PC-9 (cell line): ENCODE results near the gene SLC4A4. TPM values are rescaled to one million over a fixed set of nuclear protein-coding genes. Genes with fewer than 3 reads are reported as not detected.
A peak's percentile ranks its signal among the peaks of the same experiment; 100 is the strongest.

Experiments
- BruUV-seq: library from RNA; stranded (reverse); fragments of 400-500 nt; replicated peaks from 2 replicates; lab custom pipeline; 2021; lab: Mats Ljungman, UMichigan
- CTCF ChIA-PET: fragments of 300-600 bp; sonication (Branson Sonifier 250); formaldehyde crosslinking; loops from one replicate; lab custom pipeline; 2022; ENCODE audit warnings: antibody characterized with exemption; lab: Charles Lee
- POLR2A ChIA-PET: fragments of 300-600 bp; sonication (Branson Sonifier 250); formaldehyde crosslinking; loops from one replicate; lab custom pipeline; 2022; ENCODE audit warnings: antibody characterized with exemption; ENCODE audit not compliant: unreplicated experiment; lab: Charles Lee
- DNase-seq, 2 experiments: peaks; one replicate each; pipeline versions ENCODE4 v3.0.0 to v3.0.0-alpha.2; 2015 to 2022; ENCODE audit warnings: mixed read lengths in 1 of 2
- H2AFZ ChIP-seq: fragments of 200-600 bp; sonication (generic); 2 replicates; pipeline ENCODE4 v1.8.1; 2017; ENCODE audit warnings: antibody characterized with exemption
- H3F3A ChIP-seq: fragments of 200-600 bp; sonication (generic); 2 replicates; pipeline ENCODE4 v1.8.1; 2017; ENCODE audit warnings: antibody characterized with exemption, mild to moderate bottlenecking, low read depth; ENCODE audit not compliant: insufficient read depth
- H3K27ac ChIP-seq: fragments of 200-600 bp; sonication (generic); 2 replicates; pipeline ENCODE4 v1.6.1; 2016; ENCODE audit warnings: mixed run types
- H3K27me3 ChIP-seq: fragments of 200-600 bp; sonication (generic); 2 replicates; pipeline ENCODE4 v1.6.1; 2016; ENCODE audit warnings: low read depth, mixed run types; ENCODE audit not compliant: insufficient read depth
- H3K36me3 ChIP-seq: fragments of 200-600 bp; sonication (generic); 2 replicates; pipeline ENCODE4 v1.6.1; 2016; ENCODE audit warnings: low read depth, mixed run types
- H3K4me1 ChIP-seq: fragments of 200-600 bp; sonication (generic); replicated peaks from 2 replicates; pipeline ENCODE4 v1.6.1; 2016; ENCODE audit warnings: mixed run types; ENCODE audit not compliant: insufficient read depth
- H3K4me2 ChIP-seq: fragments of 200-600 bp; sonication (generic); 2 replicates; pipeline ENCODE4 v1.6.1; 2017; ENCODE audit warnings: mixed run types
- H3K4me3 ChIP-seq: fragments of 200-600 bp; sonication (generic); 2 replicates; pipeline ENCODE4 v1.6.1; 2016; ENCODE audit warnings: mixed run types
- H3K79me2 ChIP-seq: fragments of 200-600 bp; sonication (generic); 2 replicates; pipeline ENCODE4 v1.6.1; 2017; ENCODE audit warnings: low read depth, mixed run types
- H3K9me2 ChIP-seq: fragments of 200-600 bp; sonication (generic); 2 replicates; pipeline ENCODE4 v1.8.1; 2017; ENCODE audit warnings: mild to moderate bottlenecking; ENCODE audit not compliant: insufficient read depth
- H3K9me3 ChIP-seq: fragments of 200-600 bp; sonication (generic); 2 replicates; pipeline ENCODE4 v1.8.1; 2016; ENCODE audit warnings: low read depth; ENCODE audit not compliant: insufficient read depth
- H4K20me1 ChIP-seq: fragments of 200-600 bp; sonication (generic); 2 replicates; pipeline ENCODE4 v1.8.1; 2017; ENCODE audit not compliant: insufficient read depth
- EZH2 ChIP-seq: fragments of 200-600 bp; sonication (generic); IDR thresholded peaks from 2 replicates; pipeline ENCODE4 v1.8.0; 2017; ENCODE audit warnings: antibody characterized with exemption, low read depth
- intact Hi-C: fragments of 100-400 bp; cut with micrococcal nuclease; formaldehyde crosslinking; loops from one replicate; pipeline ENCODE4 v1.10.0; 2022; ENCODE audit not compliant: unreplicated experiment
- total RNA-seq: library from RNA; stranded (reverse); gene quantifications from 2 replicates; pipeline ENCODE4 v1.2.3, GENCODE V29; 2021
- TF ChIP-seq, protein P1 (sequence below): fragments of 200-600 bp; sonication (generic); conservative IDR thresholded peaks from 2 replicates; pipeline ENCODE4 v1.6.1; 2017; ENCODE audit warnings: mixed run types, antibody characterized with exemption, mild to moderate bottlenecking, moderate library complexity

Gene SLC4A4
- total RNA-seq, 1 experiment from 2014 or later = 0.44 TPM

DNA sequence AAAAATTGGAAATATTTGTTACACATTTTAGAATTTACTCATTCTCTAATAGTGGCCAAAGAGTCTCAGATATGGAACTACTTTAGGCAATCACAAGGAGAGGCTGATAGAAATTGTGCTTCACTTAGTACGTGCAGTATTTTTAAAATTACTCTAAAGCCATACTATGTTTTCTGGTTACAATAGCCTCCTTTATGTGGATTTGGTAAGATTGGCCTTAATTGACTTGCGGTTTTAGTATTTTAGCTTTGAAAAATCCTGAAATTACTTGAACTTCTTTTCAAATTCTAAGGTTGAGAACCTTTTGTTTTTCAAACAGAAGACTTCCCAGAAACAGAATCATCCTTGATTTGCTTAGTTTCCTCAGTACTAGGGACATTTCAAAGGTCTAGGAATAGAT is 215.2 kb downstream of the SLC4A4 start:
- no peaks in the 10 kb centered on the region for H3K79me2 ChIP-seq

DNA sequence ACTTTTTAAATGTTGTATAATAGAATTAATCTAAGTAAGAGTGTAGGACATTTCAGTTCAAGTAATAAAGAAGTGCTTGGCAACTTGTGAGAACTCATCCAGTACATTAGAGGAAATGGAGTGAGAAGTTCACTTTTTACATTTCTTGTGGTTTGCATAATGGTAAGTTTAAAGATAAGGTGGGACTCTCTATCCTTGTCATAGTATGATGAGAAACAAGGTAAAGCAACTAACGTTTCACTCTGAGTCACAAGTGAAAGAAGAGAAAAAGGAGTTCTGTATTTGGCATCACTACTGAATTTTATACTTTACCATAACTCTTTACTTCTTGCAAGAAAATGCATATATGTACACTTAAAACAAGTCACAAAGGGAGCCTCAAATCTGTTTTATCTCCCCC is 219.4 kb downstream of the SLC4A4 start:
- no peaks in the 10 kb centered on the region for H3K4me1 ChIP-seq
- no peaks in the 10 kb centered on the region for H3K36me3 ChIP-seq
- no peaks in the 10 kb centered on the region for H3K9me2 ChIP-seq
- no peak overlapping the region for H3K4me2 ChIP-seq
- intact Hi-C loops = no loop called here
- DNase-seq = no peak
- no peaks in the 10 kb centered on the region for H3K9me3 ChIP-seq
- no peaks in the 10 kb centered on the region for H4K20me1 ChIP-seq
- H3F3A ChIP-seq = no peaks in the 10 kb centered on the region
- no peaks in the 10 kb centered on the region for H3K27me3 ChIP-seq
- BruUV-seq = no TSS peak
- POLR2A ChIA-PET = no interaction called here
- no peak overlapping the region for H3K4me3 ChIP-seq
- no peak overlapping the region for H2AFZ ChIP-seq
- no peaks in the 10 kb centered on the region for H3K79me2 ChIP-seq
- no peak for TF ChIP-seq EZH2
- CTCF ChIA-PET = no interaction called here
- H3K27ac ChIP-seq = no peak overlapping the region

More for the DNA sequence above, 215.2 kb downstream of the SLC4A4 start:
- Histone ChIP-seq H3K36me3 (no peaks in the 10 kb centered on the region), H3K4me2 (no peak overlapping the region), H2AFZ (no peak overlapping the region), H3K4me3 (no peak overlapping the region), H3F3A (no peaks in the 10 kb centered on the region), H3K27ac (no peak overlapping the region), H3K9me3 (no peaks in the 10 kb centered on the region), H4K20me1 (no peaks in the 10 kb centered on the region), H3K9me2 (no peaks in the 10 kb centered on the region), H3K27me3 (no peaks in the 10 kb centered on the region), H3K4me1 (no peaks in the 10 kb centered on the region)
- DNase-seq = no peak
- BruUV-seq = no TSS peak
- no peak for TF ChIP-seq EZH2
- TF ChIP-seq, protein P1, sequence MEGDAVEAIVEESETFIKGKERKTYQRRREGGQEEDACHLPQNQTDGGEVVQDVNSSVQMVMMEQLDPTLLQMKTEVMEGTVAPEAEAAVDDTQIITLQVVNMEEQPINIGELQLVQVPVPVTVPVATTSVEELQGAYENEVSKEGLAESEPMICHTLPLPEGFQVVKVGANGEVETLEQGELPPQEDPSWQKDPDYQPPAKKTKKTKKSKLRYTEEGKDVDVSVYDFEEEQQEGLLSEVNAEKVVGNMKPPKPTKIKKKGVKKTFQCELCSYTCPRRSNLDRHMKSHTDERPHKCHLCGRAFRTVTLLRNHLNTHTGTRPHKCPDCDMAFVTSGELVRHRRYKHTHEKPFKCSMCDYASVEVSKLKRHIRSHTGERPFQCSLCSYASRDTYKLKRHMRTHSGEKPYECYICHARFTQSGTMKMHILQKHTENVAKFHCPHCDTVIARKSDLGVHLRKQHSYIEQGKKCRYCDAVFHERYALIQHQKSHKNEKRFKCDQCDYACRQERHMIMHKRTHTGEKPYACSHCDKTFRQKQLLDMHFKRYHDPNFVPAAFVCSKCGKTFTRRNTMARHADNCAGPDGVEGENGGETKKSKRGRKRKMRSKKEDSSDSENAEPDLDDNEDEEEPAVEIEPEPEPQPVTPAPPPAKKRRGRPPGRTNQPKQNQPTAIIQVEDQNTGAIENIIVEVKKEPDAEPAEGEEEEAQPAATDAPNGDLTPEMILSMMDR = no peak
- CTCF ChIA-PET = no interaction called here
- POLR2A ChIA-PET = no interaction called here
- intact Hi-C loops = loop anchor here (5.0 kb wide), 1 partner anchor 158 kb away; no protein-coding TSS in a partner anchor

DNA sequence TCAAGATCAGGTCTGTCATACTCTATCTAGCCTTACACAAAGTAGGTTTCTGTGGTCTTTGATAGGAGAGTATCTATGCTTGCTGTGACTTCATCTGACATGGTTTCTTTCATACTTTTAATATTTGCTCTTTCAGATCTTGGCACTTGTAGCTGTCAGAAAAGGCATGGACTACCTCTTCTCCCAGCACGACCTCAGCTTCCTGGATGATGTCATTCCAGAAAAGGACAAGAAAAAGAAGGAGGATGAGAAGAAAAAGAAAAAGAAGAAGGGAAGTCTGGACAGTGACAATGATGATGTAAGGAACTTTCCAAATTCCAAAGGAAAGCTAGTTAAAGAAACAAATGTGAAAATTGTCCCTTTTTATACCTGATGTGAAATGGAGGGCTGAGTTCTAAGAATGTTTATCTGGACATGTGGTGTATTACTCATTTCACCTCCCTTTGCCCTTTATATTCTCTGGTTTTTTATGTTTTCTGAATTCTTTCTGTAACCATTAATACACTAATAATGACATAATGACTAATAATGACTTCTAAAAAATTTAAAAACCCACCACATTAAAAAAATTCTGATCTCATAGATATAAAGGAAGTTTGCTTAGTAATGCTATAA is 221.2 kb downstream of the SLC4A4 start:
- no peaks in the 10 kb centered on the region for H3K9me2 ChIP-seq
- no peak for DNase-seq
- H3K9me3 ChIP-seq = no peaks in the 10 kb centered on the region
- no TSS peak for BruUV-seq
- H3K27me3 ChIP-seq = no peaks in the 10 kb centered on the region
- ChIA-PET POLR2A (no interaction called here), CTCF (no interaction called here)
- TF ChIP-seq, protein P1 = no peak
- no peak for TF ChIP-seq EZH2
- H3K4me3 ChIP-seq = no peak overlapping the region
- no peaks in the 10 kb centered on the region for H3F3A ChIP-seq
- H3K79me2 ChIP-seq = no peaks in the 10 kb centered on the region
- H2AFZ ChIP-seq = peak overlapping the region; percentile 64
- H3K4me2 ChIP-seq = no peak overlapping the region
- no peaks in the 10 kb centered on the region for H4K20me1 ChIP-seq
- intact Hi-C loops = no loop called here
- no peaks in the 10 kb centered on the region for H3K4me1 ChIP-seq
- H3K36me3 ChIP-seq = no peaks in the 10 kb centered on the region
- no peak overlapping the region for H3K27ac ChIP-seq

DNA sequence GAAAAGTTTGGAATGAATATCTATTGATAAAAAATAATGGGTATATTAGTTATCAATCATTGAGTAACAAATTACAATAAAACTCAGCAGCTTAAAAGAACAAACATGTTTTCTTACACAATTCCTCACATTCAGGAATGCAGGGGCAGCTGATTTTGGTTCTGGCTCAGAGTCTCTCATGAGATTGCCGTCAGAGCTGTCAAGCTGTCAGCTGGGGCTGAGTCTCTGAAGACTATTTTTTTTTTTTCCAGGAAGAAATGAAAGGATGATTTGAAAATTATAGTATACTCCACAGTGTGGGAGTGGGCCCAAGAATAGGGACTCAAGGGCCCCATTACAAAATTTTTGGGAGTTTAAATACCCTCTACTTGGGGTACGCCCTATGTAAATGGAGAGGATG is 226.0 kb downstream of the SLC4A4 start:
- H3K4me2 ChIP-seq = no peak overlapping the region
- no peak overlapping the region for H3K27ac ChIP-seq
- intact Hi-C loops = no loop called here
- no peak overlapping the region for H3K4me3 ChIP-seq
- no peaks in the 10 kb centered on the region for H3K27me3 ChIP-seq
- H2AFZ ChIP-seq = no peak overlapping the region
- no peaks in the 10 kb centered on the region for H3F3A ChIP-seq
- no TSS peak for BruUV-seq
- ChIA-PET CTCF (no interaction called here), POLR2A (no interaction called here)
- no peaks in the 10 kb centered on the region for H3K9me3 ChIP-seq
- DNase-seq = no peak
- H3K79me2 ChIP-seq = no peaks in the 10 kb centered on the region
- H3K36me3 ChIP-seq = no peaks in the 10 kb centered on the region
- no peaks in the 10 kb centered on the region for H4K20me1 ChIP-seq
- H3K4me1 ChIP-seq = no peaks in the 10 kb centered on the region
- no peaks in the 10 kb centered on the region for H3K9me2 ChIP-seq
- TF ChIP-seq, protein P1 = no peak
- TF ChIP-seq EZH2 = no peak
